ENCODE data around the gene S100A2. TPM values are rescaled to one million over a fixed set of nuclear protein-coding genes. Genes with fewer than 3 reads are reported as not detected.

Gene S100A2
- total and polyA plus RNA-seq, 3 donors from 2014 or later = 1.9 to 9.6 (median 1.9) TPM

GRCh38 chr1:153613406-153613805 is 47.8 kb upstream of the S100A2 start:
- intact Hi-C loops (cut with DNase I; ENCODE audit: low total_unique reads) = no loop called here
- Histone ChIP-seq H3K9me3 (no peaks in the 10 kb centered on the region), H3K4me3 (no peak overlapping the region), H3K27ac (peak overlapping the region; percentile 75 to 88), H3K4me1 (peaks cover 35% of the 10 kb centered on the region), H3K27me3 (no peaks in the 10 kb centered on the region), H3K36me3 (ENCODE audit: low read depth, missing control alignments) (no peaks in the 10 kb centered on the region)
- WGBS, 2 donors = 67 to 72% methylated on average over 3 to 5 of the region's 5 CpGs
- no peak for DNase-seq
- TF ChIP-seq POLR2A (IDR thresholded peaks at IDR 0.05) (no peak), CTCF (IDR thresholded peaks at IDR 0.05) (no peak)

GRCh38 chr1:153612755-153613331 is 47.2 kb upstream of the S100A2 start, which contains the start of gene S100A16:
Gene S100A16, minus strand, starts transcription at chr1:153613137. Its CDS starts 4,986 bp downstream, at chr1:153608151.
- H3K9me3 ChIP-seq = no peaks in the 10 kb centered on the region
- peaks cover 40% of the 10 kb centered on the region for H3K4me1 ChIP-seq
- H3K27ac ChIP-seq = peak within 1 kb of the TSS; percentile 75 to 88
- H3K27me3 ChIP-seq = no peaks in the 10 kb centered on the region
- peak within 1 kb of the TSS; percentile 54 to 76 for H3K4me3 ChIP-seq
- peak; percentile 84 for DNase-seq
- no peak for TF ChIP-seq CTCF (IDR thresholded peaks at IDR 0.05)
- TF ChIP-seq POLR2A (IDR thresholded peaks at IDR 0.05) = no peak
- 29 to 70% methylated on average over 3 to 9 of the region's 9 CpGs for whole genome bisulfite sequencing, 2 donors
- no peaks in the 10 kb centered on the region for H3K36me3 ChIP-seq (ENCODE audit: low read depth, missing control alignments)
- intact Hi-C loops (cut with DNase I; ENCODE audit: low total_unique reads) = no loop called here

- intact Hi-C loops (cut with DNase I; ENCODE audit: low total_unique reads) = no loop called here
- WGBS, 2 donors = 35 to 40% methylated on average over 11 of the region's 11 CpGs
- peak; percentile 43 for DNase-seq
- no peaks in the 10 kb centered on the region for H3K27me3 ChIP-seq
- peak overlapping the region; percentile 54 to 76 for H3K4me3 ChIP-seq
- no peaks in the 10 kb centered on the region for H3K9me3 ChIP-seq
- TF ChIP-seq CTCF (IDR thresholded peaks at IDR 0.05) = no peak
- no peak for TF ChIP-seq POLR2A (IDR thresholded peaks at IDR 0.05)
- H3K36me3 ChIP-seq (ENCODE audit: low read depth, missing control alignments) = no peaks in the 10 kb centered on the region
- peaks cover 45% of the 10 kb centered on the region for H3K4me1 ChIP-seq
- H3K27ac ChIP-seq = peak overlapping the region; percentile 75 to 88
Measured at GRCh38 chr1:153612111-153612754, 46.6 kb upstream of the S100A2 start.

- H3K9me3 ChIP-seq = no peaks in the 10 kb centered on the region
- H3K4me1 ChIP-seq = peaks cover 45% of the 10 kb centered on the region
- peak overlapping the region in 1 of 2 donors; percentile 76 for H3K4me3 ChIP-seq
- H3K27me3 ChIP-seq = no peaks in the 10 kb centered on the region
- 55 to 76% methylated on average over 1 of the region's 1 CpG for WGBS, 2 donors
- no peak for DNase-seq
- TF ChIP-seq POLR2A (IDR thresholded peaks at IDR 0.05) = no peak
- no peak for TF ChIP-seq CTCF (IDR thresholded peaks at IDR 0.05)
- no peaks in the 10 kb centered on the region for H3K36me3 ChIP-seq (ENCODE audit: low read depth, missing control alignments)
- intact Hi-C loops (cut with DNase I; ENCODE audit: low total_unique reads) = no loop called here
- H3K27ac ChIP-seq = no peak overlapping the region
Measured at GRCh38 chr1:153611356-153611755, 45.7 kb upstream of the S100A2 start.

Measured in testis (tissue), 3 donors.